HG02943 (cell line): ENCODE results near the gene UTP4.
"Not testable (repeated sequence)": the region's sequence is repeated elsewhere in the genome, so short reads cannot be mapped to it uniquely, and the experiment has no call there.

Source experiments
- ATAC-seq: cut with Tn5 transposase; IDR thresholded peaks from one replicate; pipeline ENCODE4 v1.9.1; 2021; ENCODE audit warnings: mild to moderate bottlenecking, low read depth, moderate library complexity; ENCODE audit not compliant: unreplicated experiment

Gene UTP4

GRCh38 chr16:69126801-69127200 is 5.6 kb upstream of the UTP4 start:
- not testable (repeated sequence) for ATAC-seq

DNA sequence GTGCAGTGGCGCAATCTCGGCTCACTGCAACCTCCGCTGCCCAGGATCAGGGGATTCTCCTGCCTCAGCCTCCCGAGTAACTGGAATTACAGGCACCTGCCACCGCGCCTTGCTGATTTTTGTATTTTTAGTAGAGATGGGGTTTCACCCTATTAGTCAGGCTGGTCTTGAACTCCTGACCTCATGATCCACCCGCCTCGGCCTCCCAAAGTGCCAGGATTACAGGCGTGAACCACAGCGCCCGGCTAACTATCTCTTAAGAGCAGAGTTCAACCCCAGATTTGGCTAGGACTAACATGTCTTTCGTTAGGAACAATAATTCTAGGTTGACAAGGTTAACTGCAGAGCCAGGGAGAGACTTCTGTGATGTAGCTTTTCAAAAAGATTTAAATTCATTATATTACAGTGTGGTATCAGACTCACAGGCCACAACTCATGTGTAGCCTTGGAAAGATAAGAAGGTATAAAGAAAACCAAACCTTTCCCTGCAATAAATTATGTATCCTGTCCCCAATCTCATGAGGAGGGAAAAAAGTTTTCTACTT is 4.4 kb upstream of the UTP4 start:
- no peak for ATAC-seq

DNA sequence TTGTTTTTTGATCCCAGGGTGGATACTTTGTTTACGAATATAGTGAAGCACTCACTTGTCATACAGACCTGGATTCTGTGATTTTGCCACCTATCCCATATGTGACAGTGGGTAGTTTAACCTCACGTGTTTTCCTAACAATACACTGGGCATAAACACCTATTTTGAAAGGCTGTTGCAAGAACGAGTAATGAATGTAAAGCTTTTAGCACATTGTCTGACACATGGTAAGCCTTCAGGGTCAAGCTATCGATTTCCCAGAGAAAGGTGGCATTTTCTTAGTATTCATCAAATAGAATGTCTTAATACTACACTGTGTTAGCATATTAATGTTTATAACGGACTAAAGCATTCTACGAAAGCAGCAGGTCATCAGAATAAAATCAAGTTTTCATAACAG is 2.0 kb upstream of the UTP4 start:
- ATAC-seq = no peak

- peak; percentile 7 for ATAC-seq
Measured at GRCh38 chr16:69131167-69131838, 1.1 kb upstream of the UTP4 start.

GRCh38 chr16:69131839-69132423 is 518 bp upstream of the UTP4 start:
- ATAC-seq = peak; percentile 19

DNA sequence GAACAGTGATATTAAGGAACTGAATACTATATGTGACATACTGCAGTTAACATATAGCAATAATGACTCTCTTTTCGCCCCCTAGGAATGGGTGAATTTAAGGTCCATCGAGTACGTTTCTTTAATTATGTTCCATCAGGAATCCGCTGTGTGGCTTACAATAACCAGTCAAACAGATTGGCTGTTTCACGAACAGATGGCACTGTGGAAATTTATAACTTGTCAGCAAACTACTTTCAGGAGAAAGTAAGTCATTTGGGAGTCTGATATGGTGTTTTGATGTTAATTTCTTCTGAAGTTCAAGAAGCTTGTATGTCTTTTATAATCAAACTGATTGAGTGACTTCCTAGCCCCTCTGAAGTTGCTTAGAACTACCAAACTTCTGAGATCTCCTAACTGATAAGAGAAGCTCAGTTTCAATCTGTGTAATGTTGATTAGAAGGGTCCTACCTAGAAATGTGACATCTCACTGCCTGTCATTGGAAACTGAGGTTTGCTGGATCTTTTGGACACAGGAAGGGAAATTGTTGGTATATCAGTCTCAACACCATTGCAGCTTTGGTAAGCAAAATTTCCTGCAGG is 1.0 kb downstream of the UTP4 start:
- ATAC-seq = no peak

- no peak for ATAC-seq
Measured at GRCh38 chr16:69138608-69139007, 6.2 kb downstream of the UTP4 start.

DNA sequence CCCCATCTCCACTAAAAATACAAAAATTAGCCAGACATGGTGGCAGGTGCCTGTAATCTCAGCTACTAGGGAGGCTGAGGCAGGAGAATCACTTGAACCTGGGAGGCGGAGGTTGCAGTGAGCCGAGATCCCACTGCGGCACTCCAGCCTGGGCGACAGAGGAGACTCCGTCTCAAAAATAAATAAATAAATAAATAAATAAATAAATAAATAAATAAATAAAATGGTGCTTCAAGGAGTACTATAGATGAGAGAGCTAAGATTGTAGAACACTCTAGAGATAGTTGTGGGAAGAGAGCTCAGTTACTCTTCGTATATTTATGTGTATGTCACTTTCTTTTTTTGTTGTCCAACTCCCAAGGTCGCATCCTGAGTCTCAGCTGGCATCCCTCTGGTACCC is 7.0 kb downstream of the UTP4 start:
- ATAC-seq = not testable (repeated sequence)

DNA sequence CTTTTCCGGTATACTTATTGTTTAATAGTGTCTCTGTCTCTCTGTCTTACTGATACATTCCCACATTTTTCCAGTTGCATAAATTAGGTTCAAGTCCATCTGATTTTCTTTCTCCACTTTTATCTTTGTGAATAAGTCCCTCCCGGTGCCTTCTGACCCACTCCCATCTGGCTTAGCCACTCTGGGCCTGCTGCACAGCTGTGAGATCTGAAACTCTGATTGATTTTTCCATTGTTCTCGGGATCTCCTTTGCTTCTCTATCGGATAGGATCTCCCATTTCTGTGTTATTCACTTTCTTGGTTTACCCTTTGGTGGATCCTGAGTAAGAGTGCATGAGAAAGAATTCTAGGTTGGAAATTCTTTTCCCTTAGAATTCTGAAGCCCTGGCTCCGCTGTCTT is 8.6 kb downstream of the UTP4 start:
- no peak for ATAC-seq

- no peak for ATAC-seq
Measured at GRCh38 chr16:69141936-69142335, 9.5 kb downstream of the UTP4 start.

DNA sequence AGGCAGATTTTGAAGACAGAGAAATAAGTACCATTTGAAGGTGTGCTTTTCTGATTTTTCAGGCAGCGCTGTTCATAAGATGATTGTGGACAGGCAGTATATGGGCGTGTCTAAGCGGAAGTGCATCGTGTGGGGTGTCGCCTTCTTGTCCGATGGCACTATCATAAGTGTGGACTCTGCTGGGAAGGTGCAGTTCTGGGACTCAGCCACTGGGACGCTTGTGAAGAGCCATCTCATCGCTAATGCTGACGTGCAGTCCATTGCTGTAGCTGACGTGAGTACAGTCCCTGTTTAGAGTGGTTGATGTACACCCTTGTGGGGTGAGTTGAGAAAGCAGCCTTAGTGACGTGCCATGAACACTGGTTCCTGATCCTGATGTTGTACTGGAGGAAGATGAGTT is 10.7 kb downstream of the UTP4 start:
- ATAC-seq = no peak

DNA sequence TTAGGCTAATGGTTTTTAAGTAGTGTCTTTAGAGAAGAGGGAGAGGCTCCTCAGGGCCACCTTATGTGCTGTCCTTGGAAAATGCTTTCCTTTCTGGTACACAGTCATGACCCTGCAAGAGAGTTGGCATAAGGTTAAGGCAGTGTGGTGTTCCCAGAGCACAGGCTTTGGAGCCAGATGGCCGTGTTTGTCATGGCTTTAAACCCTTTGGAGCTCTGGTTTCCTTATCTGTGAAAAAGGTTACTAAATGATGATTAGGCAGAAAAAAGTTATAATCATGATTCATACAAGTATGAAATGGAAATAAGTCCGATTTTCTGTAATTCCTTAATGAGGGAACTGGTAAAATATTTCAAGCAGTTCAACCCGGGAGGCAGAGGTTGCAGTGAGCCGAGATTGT is 13.2 kb downstream of the UTP4 start:
- ATAC-seq = no peak

GRCh38 chr16:69149621-69150020 is 17.2 kb downstream of the UTP4 start:
- not testable (repeated sequence) for ATAC-seq

DNA sequence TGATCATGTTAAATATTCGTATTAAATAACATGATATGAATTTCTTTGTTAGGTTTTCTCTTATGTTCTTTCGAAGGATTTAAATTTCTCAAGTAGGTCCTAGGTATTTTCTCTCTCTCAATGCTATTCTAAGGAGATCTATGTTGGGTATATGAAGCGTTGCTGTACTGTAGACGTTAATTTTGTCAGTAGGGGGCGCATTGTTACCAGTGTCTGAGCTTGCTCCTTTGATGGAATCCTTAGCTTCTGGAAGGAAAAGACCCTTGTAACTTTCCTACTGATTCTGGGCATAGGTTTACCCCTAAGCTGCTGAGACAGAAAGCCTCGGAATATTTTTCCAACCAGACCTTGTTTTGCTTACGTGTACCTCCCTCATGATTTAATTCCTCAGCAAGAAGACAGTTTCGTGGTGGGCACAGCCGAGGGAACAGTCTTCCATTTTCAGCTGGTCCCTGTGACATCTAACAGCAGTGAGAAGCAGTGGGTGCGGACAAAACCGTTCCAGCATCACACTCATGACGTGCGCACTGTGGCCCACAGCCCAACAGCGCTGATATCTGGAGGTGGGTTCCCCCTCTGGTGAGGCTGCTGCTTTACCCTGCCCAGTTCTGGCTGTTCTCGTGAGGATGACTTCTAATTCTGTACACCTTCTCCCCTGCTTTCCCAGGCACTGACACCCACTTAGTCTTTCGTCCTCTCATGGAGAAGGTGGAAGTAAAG is 17.9 kb downstream of the UTP4 start:
- ATAC-seq = no peak

DNA sequence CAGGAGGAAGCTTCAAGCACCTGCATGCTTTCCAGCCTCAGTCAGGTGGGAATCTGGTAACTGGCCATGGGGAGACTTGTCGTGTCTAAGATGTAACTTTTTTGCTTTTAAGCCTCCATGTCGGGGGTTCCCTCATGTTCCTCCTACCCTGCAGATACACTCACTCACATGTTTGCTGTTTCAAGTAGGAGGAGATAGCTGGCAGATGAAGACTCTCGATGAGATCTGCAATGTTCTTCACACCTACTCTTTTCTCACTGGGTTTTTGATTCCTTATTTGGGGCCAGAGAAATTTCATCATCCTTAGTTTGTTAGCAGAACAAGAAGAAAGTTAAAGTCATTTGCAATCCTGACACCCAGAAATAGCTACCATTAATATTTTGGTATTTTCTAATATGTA is 24.7 kb downstream of the UTP4 start:
- no peak for ATAC-seq

GRCh38 chr16:69160192-69160591 is 27.7 kb downstream of the UTP4 start:
- no peak for ATAC-seq

DNA sequence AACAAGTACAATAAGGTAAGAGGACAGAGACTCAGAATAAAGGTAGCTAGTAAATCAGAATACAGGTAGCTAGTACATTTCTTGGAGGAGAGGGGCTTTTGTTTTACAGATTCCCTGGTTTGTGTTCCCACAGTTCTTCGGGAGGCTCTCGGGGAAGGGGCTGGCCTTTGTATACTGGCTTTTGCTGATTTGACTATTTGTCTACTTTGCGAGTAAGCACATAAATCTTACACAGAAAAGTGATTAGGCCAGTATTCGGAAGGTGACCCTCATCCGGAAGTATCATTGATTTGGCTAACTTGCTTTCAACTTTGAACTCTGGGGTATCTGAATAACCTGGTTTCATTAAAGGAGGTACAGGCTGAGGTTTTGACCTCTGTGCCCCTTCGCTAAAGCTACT is 33.1 kb downstream of the UTP4 start:
- no peak for ATAC-seq

GRCh38 chr16:69166221-69166833 is 33.9 kb downstream of the UTP4 start:
- ATAC-seq = no peak

DNA sequence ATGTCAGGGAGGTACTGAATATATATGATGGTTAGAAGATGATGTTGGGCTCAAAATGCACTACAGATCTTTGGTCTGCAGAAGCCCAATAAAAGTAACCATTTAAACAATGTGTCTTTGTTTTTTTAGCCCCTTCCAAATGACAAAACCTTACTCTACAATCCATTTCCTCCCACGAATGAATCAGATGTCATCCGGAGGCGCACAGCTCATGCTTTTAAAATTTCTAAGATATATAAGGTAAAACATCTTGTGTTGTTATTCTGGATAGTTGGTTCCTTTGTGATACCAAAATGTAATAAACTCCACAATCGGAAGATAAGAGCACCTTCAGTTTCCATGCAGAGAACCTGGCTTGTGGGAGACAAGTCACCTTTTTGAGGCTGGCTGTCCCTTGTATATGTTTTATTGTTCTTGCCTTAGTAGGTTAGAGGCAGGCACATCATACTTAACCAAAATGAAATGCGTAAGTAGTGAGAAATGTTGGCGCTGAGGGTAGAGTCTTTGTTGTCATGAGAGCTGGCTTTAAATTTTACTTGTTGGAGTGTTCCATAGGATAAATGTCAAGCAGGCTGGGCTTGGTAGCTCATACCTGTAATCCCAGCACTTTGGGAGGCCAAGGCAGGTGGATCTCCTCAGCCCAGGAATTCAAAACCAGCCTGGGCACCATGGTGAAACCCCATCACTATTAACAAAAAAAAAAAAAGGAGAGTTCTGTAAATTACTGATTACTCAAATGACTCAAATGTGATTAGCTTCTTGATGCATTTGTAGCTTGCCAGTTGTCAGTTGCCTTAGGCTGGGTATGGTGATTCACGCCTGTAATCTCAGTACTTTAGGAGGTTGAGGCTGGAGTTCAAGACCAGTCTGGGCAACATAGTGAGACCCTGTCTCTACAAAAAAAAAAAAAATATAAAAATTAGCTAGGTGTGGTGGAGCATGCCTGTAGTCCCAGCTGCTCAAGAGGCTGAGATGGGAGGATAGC is 34.8 kb downstream of the UTP4 start:
- no peak for ATAC-seq

DNA sequence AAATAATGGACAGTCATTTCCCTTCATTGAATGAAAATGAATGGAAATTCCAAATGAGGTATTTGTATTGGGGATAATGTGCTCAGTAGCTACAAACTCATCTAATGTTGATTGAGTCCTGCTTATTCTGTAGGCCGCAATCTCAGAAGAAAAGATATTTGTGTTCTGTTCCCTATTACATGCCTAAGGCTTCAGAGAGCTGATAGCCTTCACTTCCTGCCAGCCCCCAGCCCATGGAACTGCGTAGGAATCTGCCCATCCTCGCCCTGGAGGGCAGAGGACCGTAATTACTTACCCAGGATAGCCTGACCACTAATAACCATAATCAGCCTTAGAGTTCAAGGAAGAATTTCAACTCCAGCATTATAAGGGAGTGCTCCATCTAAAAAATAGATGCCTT is 36.6 kb downstream of the UTP4 start:
- ATAC-seq = no peak
